K562 (cell line): ENCODE measurements around the gene AQP9. TPM values are rescaled to one million over a fixed set of nuclear protein-coding genes. Genes with fewer than 3 reads are reported as not detected.

Experiments used
- ARID2 ChIP-seq: fragments of 450-650 bp; IDR thresholded peaks from 2 replicates; pipeline ENCODE4 v1.6.1; 2017; ENCODE audit warnings: antibody characterized with exemption, mild to moderate bottlenecking
- CC2D1A ChIP-seq: fragments of 450-650 bp; IDR thresholded peaks from 2 replicates; pipeline ENCODE4 v1.6.1; 2017; ENCODE audit warnings: mild to moderate bottlenecking
- CLOCK ChIP-seq: fragments of 250-450 bp; sonication (Bioruptor Pico); IDR thresholded peaks from 2 replicates; pipeline ENCODE4 v1.4.0; 2020; ENCODE audit warnings: mild to moderate bottlenecking, moderate library complexity, borderline replicate concordance
- CREM ChIP-seq: IDR thresholded peaks from 2 replicates; pipeline ENCODE4 v1.6.1; 2014; ENCODE audit warnings: antibody characterized with exemption, low read depth
- DDX20 ChIP-seq: fragments of 450-650 bp; IDR thresholded peaks from 2 replicates; pipeline ENCODE4 v1.6.1; 2016; ENCODE audit warnings: missing genetic modification characterization, low read depth, mild to moderate bottlenecking, missing compliant biosample characterization, moderate library complexity
- DEAF1 ChIP-seq: fragments of 450-650 bp; formaldehyde crosslinking; IDR thresholded peaks from 2 replicates; pipeline ENCODE4 v1.4.0; 2020; ENCODE audit warnings: mild to moderate bottlenecking, moderate library complexity
- FOSL1 ChIP-seq: fragments of 200-800 bp; sonication (Bioruptor generic); conservative IDR thresholded peaks from 2 replicates; pipeline ENCODE4 v1.6.1; 2016; ENCODE audit warnings: missing genetic modification characterization, missing compliant biosample characterization
- GTF2E2 ChIP-seq: fragments of 200-800 bp; sonication (Bioruptor generic); IDR thresholded peaks from 2 replicates; pipeline ENCODE4 v1.6.1; 2016; ENCODE audit warnings: missing genetic modification characterization, missing compliant biosample characterization
- HINFP ChIP-seq: fragments of 450-650 bp; conservative IDR thresholded peaks from 2 replicates; pipeline ENCODE4 v1.6.1; 2016; ENCODE audit warnings: missing genetic modification characterization, low read depth, mild to moderate bottlenecking, control low read depth, missing compliant biosample characterization
- NELFE ChIP-seq: IDR thresholded peaks from 2 replicates; pipeline ENCODE4 v1.6.1; 2011; ENCODE audit warnings: mild to moderate bottlenecking; ENCODE audit not compliant: insufficient read depth, insufficient read length
- NFATC3 ChIP-seq: fragments of 450-650 bp; IDR thresholded peaks from 2 replicates; pipeline ENCODE4 v1.6.1; 2017; ENCODE audit warnings: mild to moderate bottlenecking
- SMARCC2 ChIP-seq: fragments of 450-650 bp; IDR thresholded peaks from 2 replicates; pipeline ENCODE4 v1.6.1; 2017; ENCODE audit warnings: antibody characterized with exemption, moderate library complexity, mild to moderate bottlenecking, low read depth
- SMC3 ChIP-seq: conservative IDR thresholded peaks from 2 replicates; pipeline ENCODE4 v1.6.1; 2011; ENCODE audit warnings: low read depth, low read length, improper control_type of control experiment; ENCODE audit not compliant: insufficient read depth
- SRF ChIP-seq, 2 experiments: fragments of 250-450, 450-650 bp in 1 of 2; sonication (Bioruptor Pico) in 1 of 2; sonication (generic) in 1 of 2; formaldehyde crosslinking; IDR thresholded peaks; 2 replicates each; pipeline versions ENCODE4 v1.5.0 to v1.5.1; 2020 to 2022; ENCODE audit warnings: mild to moderate bottlenecking in 1 of 2, missing genetic modification reagents in 1 of 2
- STAG1 ChIP-seq: sonication (generic); formaldehyde crosslinking; IDR thresholded peaks from 2 replicates; pipeline ENCODE4 v1.5.0; 2020; ENCODE audit warnings: missing genetic modification reagents, borderline replicate concordance
- TCF3 ChIP-seq: sonication (generic); formaldehyde crosslinking; IDR thresholded peaks from 2 replicates; pipeline ENCODE4 v1.4.0; 2020; ENCODE audit warnings: mild to moderate bottlenecking, missing genetic modification reagents
- TRIM24 ChIP-seq, 2 experiments: fragments of 450-650 bp; IDR thresholded peaks; 2 replicates each; pipeline ENCODE4 v1.6.1; 2016
- TRIM25 ChIP-seq: fragments of 450-650 bp; IDR thresholded peaks from 2 replicates; pipeline ENCODE4 v1.7.0; 2016; ENCODE audit warnings: borderline replicate concordance
- ZNF239 ChIP-seq: fragments of 250-450 bp; sonication (Bioruptor Pico); IDR thresholded peaks from 2 replicates; pipeline ENCODE4 v1.4.0; 2020; ENCODE audit warnings: mild to moderate bottlenecking
- ZNF311 ChIP-seq: fragments of 250-450 bp; sonication (Bioruptor Pico); IDR thresholded peaks from 2 replicates; pipeline ENCODE4 v1.4.0; 2020; ENCODE audit warnings: mild to moderate bottlenecking, moderate library complexity
- ZNF347 ChIP-seq: fragments of 450-650 bp; formaldehyde crosslinking; IDR thresholded peaks from 2 replicates; pipeline ENCODE4 v1.4.0; 2020; ENCODE audit warnings: low read depth, mild to moderate bottlenecking, moderate library complexity
- ZNF764 ChIP-seq: fragments of 250-450 bp; sonication (Bioruptor Pico); IDR thresholded peaks from 2 replicates; pipeline ENCODE4 v1.4.0; 2020; ENCODE audit warnings: low read depth, mild to moderate bottlenecking, moderate library complexity
- polyA plus RNA-seq, 8 experiments: library from polyadenylated mRNA; depleted of rRNA in 4 of 8; stranded (reverse) in 5 of 8; unstranded in 3 of 8; fragments of >200 nt; fragmentation: Nextera tagmentation in 2 of 8; fragmentation: Illumina TruSeq in 1 of 8; extraction: Ambion mirVana in 2 of 8; extraction: Trizol in 1 of 8; gene quantifications; 2 replicates each; pipeline versions ENCODE4 v1.2.1 to v1.2.3, GENCODE V29; 2011 to 2014; ENCODE audit warnings: inconsistent platforms in 1 of 8, missing spikeins in 1 of 8
- total RNA-seq, 7 experiments: library from RNA; depleted of rRNA in 6 of 7; stranded (reverse); fragments of >200 nt in 6 of 7; fragmentation: Illumina TruSeq in 2 of 7; extraction: Trizol in 2 of 7; gene quantifications; 2 replicates each; pipeline versions ENCODE4 v1.2.1 to v1.2.3, GENCODE V29; 2011 to 2021; ENCODE audit warnings: low replicate concordance in 1 of 7

AQP9 gene
- total and polyA plus RNA-seq, 9 of the 15 experiments (the other 6 are each of a cell fraction or from before 2014, with no cell fraction given), result 0.04 to 0.33 (median 0.07) TPM; not detected in 4

- no peak for TF ChIP-seq TRIM25
- TF ChIP-seq SMARCC2, result no peak
- TF ChIP-seq TCF3 (CRISPR knock-in tag), result no peak
- TF ChIP-seq DDX20 (tag), result no peak
- no peak for TF ChIP-seq ZNF764 (CRISPR knock-in tag)
- TF ChIP-seq HINFP, result no peak
- no peak for TF ChIP-seq NELFE
- peak; percentile 62 for TF ChIP-seq DEAF1 (CRISPR knock-in tag)
- TF ChIP-seq GTF2E2 (tag), result no peak
- 0 out of 2 replicates have a peak, but pooled peaks have one; percentile 47 for TF ChIP-seq CC2D1A
- TF ChIP-seq TRIM24 (IDR thresholded peaks at IDR 0.05), result no peak
- TF ChIP-seq ZNF311 (CRISPR knock-in tag), result no peak
- TF ChIP-seq CREM, result peak; percentile 36; the same call in 1 of the 2 replicates
- peak; percentile 72 for TF ChIP-seq SMC3
- no peak for TF ChIP-seq FOSL1 (tag)
- TF ChIP-seq ZNF347, result no peak
- TF ChIP-seq CLOCK (CRISPR knock-in tag), result no peak
- peak; percentile 87 for TF ChIP-seq STAG1 (CRISPR knock-in tag)
- TF ChIP-seq NFATC3, result no peak
- TF ChIP-seq SRF (CRISPR knock-in tag; IDR thresholded peaks at IDR 0.05), result no peak
- TF ChIP-seq ZNF239 (CRISPR knock-in tag), result no peak
- TF ChIP-seq ARID2, result 0 out of 2 replicates have a peak, but pooled peaks have one; percentile 30
These were observed 83.5 kb downstream of the AQP9 start (continued) for GRCh38 chr15:58221591-58222241.
